Stomach smooth muscle (tissue), 2 donors: ENCODE measurements around the gene MMS19.
"Not testable (repeated sequence)": the region's sequence is repeated elsewhere in the genome, so short reads cannot be mapped to it uniquely, and the experiment has no call there.

Experiments
- H3K27ac ChIP-seq: one replicate; pipeline ENCODE4 v1.7.0; 2013; ENCODE audit warnings: mild to moderate bottlenecking, low read length, inconsistent platforms
- H3K27me3 ChIP-seq, 2 donors: one replicate each; pipeline ENCODE4 v1.7.0; 2013; ENCODE audit warnings: low read length in 2 of 2; ENCODE audit not compliant: insufficient read depth in 2 of 2, control insufficient read depth in 1 of 2
- H3K36me3 ChIP-seq, 2 donors: one replicate each; pipeline ENCODE4 v1.7.0; 2013; ENCODE audit warnings: low read length in 2 of 2; ENCODE audit not compliant: control insufficient read depth in 2 of 2, insufficient read depth in 2 of 2
- H3K4me1 ChIP-seq: one replicate; pipeline ENCODE4 v1.7.0; 2013; ENCODE audit warnings: low read length; ENCODE audit not compliant: control insufficient read depth, insufficient read depth
- H3K4me3 ChIP-seq, 2 donors: one replicate each; pipeline ENCODE4 v1.7.0; 2013; ENCODE audit warnings: low read length in 2 of 2
- H3K9ac ChIP-seq, 2 donors: one replicate each; pipeline ENCODE4 v1.7.0; 2013; ENCODE audit warnings: low read length in 2 of 2, mild to moderate bottlenecking in 1 of 2
- H3K9me3 ChIP-seq, 2 donors: one replicate each; pipeline ENCODE4 v1.7.0; 2013; ENCODE audit warnings: low read length in 2 of 2; ENCODE audit not compliant: control insufficient read depth in 2 of 2
- donor health status: healthy.
- donor health status: Pancreatic carcinoma.

Gene MMS19

DNA sequence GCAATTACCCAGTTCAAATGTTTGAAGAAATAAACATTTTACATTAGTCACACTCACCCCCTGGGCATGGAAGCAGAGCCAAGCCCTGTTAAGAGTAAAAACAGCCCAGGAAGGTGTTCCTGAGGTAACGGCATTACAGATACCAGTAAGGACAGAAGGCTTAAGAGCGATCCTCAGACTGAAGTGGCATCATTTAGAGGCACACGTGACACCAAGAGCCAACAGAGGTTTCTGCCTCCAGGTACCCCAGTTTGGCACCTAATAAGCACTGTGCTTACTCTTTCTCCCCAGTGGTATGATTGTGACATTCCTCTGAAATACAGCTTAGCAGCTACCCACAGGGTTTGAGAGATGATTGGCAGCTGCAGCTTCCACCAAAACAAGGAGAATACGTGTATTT is 17.2 kb downstream of the MMS19 start:
- H3K4me3 ChIP-seq, result no peak overlapping the region
- H3K4me1 ChIP-seq, result peaks cover 7% of the 10 kb centered on the region
- no peaks in the 10 kb centered on the region for H3K27me3 ChIP-seq
- H3K9ac ChIP-seq, result no peak overlapping the region
- peaks cover 39 to 49% of the 10 kb centered on the region in 2 donors for H3K36me3 ChIP-seq
- no peak overlapping the region for H3K27ac ChIP-seq
- H3K9me3 ChIP-seq, result no peaks in the 10 kb centered on the region

DNA sequence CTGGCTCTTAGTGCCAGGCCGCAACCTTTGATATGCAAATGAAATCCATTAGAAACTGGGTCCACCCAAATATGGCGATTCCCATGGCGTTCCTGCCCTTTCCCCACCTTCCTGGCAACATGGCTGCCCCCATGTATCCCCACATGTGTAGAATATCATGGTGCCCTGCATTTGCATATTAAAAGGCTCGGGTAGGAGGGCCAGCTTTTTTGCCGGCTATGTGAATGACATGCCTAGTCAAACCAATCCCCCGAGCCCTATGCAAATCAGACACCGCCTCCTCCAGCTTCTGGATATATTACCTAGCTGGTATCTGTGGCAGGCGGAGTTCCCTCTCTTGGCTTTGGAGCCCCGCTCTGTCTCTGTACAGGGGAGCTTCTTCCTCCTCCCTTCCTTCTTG is 18.3 kb downstream of the MMS19 start:
- H3K4me3 ChIP-seq, result no peak overlapping the region
- peaks cover 46 to 53% of the 10 kb centered on the region in 2 donors for H3K36me3 ChIP-seq
- peaks cover 7% of the 10 kb centered on the region for H3K4me1 ChIP-seq
- H3K9ac ChIP-seq, result no peak overlapping the region
- H3K9me3 ChIP-seq, result no peaks in the 10 kb centered on the region
- no peak overlapping the region for H3K27ac ChIP-seq
- H3K27me3 ChIP-seq, result no peaks in the 10 kb centered on the region

DNA sequence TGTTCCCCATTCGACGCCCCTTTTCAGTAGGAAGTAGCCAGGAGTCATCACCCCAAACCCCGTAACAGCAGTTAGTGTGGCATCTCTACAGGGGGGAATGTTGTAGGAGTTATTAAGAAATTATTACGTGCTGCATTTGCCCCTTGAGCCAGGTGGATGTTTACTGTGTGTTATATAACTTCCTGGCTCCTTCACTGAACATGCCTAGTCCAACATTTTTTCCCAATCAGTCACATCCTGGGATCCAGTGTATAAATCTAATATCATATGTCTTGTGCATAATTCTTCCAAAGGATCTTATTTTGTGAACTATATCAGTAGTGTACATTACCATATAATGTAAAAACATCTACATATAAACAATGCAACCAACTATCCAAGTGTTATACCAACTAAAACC is 18.8 kb downstream of the MMS19 start:
- not testable (repeated sequence) for H3K4me3 ChIP-seq, H3K27ac ChIP-seq, H3K4me1 ChIP-seq, H3K27me3 ChIP-seq, H3K9me3 ChIP-seq, H3K9ac ChIP-seq
- peaks cover 51 to 58% of the 10 kb centered on the region in 2 donors for H3K36me3 ChIP-seq

DNA sequence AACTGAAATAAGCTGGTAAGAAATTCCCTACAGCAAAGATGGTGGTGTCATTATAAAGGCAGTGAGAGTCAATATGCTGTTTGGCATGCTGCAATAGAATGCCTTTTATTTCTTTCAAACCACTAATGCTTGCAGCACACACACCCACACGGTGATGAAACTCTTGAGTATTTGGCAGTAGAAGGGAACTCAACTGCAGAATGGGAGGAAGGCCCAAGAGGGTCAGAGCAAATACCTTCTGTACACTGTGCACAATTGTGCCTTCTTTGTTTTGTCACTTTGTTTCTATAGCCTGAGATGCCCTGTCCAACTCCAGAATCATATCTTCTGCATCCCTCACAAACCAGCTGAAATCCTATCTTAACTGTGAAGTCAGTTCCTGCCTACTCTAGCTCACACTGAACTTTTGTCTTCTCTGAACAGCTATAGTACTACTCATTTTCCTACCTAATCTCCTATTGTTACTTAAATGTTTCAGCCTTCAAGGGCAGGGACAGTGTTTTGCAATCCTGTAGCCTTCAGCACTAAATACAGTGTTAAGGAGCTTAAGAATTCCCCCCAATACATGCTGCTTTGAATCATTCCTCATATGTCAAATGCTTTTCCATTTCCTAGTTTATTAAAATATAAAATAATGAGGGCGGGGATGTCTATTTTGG is 22.2 kb downstream of the MMS19 start:
- H3K4me3 ChIP-seq, result no peak overlapping the region
- H3K36me3 ChIP-seq, result peaks cover 56 to 65% of the 10 kb centered on the region in 2 donors
- H3K27ac ChIP-seq, result no peak overlapping the region

DNA sequence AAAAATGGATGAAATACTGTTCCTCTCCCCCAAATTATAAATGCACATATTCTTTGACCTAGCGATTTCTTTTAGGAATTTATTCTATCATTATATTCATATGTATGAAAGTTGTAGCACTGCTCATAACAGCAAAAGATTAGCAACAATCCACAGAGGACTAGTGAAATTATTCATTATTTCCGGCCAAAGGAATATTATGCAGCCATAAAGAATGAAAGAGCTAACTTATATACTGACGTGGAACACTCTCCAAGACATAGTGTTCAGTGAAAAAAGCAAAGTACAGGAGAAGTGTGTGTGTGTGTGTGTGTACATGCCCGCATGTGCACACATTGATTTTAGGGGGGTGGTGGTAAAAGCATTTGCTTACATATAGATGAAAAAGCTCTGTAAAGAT is 23.3 kb downstream of the MMS19 start:
- no peak overlapping the region for H3K4me3 ChIP-seq
- peaks cover 4% of the 10 kb centered on the region for H3K4me1 ChIP-seq
- no peaks in the 10 kb centered on the region for H3K27me3 ChIP-seq
- no peak overlapping the region for H3K27ac ChIP-seq
- peaks cover 65% of the 10 kb centered on the region in 2 donors for H3K36me3 ChIP-seq
- no peaks in the 10 kb centered on the region for H3K9me3 ChIP-seq
- no peak overlapping the region for H3K9ac ChIP-seq

More for the DNA sequence above, 22.2 kb downstream of the MMS19 start:
- Histone ChIP-seq H3K4me1 (peaks cover 4% of the 10 kb centered on the region), H3K9ac (no peak overlapping the region), H3K27me3 (no peaks in the 10 kb centered on the region), H3K9me3 (no peaks in the 10 kb centered on the region)

DNA sequence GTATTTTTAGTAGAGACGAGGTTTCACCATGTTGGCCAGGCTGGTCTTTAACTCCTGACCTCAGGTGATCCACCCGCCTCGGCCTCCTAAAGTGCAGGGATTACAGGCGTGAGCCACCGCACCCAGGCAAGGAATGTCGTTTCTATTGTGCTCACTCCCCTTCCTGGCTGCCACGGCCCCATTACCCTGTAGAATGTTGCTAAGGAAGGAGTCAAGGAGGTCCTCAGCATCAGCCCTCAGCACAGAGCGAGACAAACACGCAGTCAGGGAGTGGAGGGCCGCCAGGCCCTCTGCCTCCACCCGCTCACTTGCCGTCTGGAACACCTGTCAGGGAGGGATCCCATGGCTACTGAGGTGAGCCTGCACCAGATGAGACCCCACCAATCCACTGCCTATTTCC is 29.4 kb downstream of the MMS19 start:
- H3K4me1 ChIP-seq, H3K27me3 ChIP-seq, H3K9me3 ChIP-seq, H3K27ac ChIP-seq, H3K4me3 ChIP-seq: not testable (repeated sequence)
- Histone ChIP-seq H3K9ac (peak overlapping the region in 1 of 2 donors; percentile 36), H3K36me3 (peaks cover 61 to 75% of the 10 kb centered on the region in 2 donors)

DNA sequence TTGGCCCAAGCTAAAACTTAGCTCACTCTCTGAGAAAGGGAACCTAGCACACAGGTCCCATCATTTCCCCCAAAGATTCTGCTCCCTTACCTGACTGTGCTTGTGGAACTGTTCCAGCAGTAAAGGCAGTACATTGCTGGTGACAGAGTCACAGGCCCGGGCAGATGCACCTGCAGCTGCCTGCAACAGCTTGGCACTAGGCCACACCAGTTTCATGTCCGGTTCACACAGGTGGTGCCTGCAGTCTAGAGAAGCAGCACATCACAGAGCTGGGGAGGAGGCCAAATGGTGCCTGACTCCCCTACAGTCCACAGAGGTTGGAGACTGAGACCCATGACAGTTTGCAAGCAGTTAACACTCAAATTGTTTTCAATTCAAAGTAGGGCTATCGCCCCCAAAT is 30.1 kb downstream of the MMS19 start:
- H3K4me3 ChIP-seq, result no peak overlapping the region
- no peaks in the 10 kb centered on the region for H3K4me1 ChIP-seq
- no peaks in the 10 kb centered on the region for H3K9me3 ChIP-seq
- no peak overlapping the region for H3K9ac ChIP-seq
- peaks cover 56 to 79% of the 10 kb centered on the region in 2 donors for H3K36me3 ChIP-seq
- no peak overlapping the region for H3K27ac ChIP-seq
- no peaks in the 10 kb centered on the region for H3K27me3 ChIP-seq

DNA sequence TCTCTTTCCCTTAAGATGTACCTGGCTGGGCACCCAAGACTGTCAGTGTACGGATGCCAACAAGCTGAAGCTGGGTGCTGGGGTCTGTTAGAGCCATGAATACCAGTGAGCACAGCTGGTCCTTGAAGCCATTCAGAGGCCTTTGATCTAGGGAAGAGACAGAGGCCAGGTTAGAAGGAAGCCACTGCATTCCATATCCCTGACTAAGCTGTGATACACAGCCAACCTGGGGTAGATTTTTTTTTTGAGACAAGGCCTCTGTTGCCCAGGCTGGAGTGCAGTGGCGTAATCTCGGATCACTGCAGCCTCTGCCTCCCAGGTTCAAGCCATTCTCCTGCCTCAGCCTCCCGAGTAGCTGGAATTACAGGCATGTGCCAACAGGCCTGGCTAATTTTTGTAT is 31.5 kb downstream of the MMS19 start:
- Histone ChIP-seq H3K36me3 (peaks cover 64 to 85% of the 10 kb centered on the region in 2 donors), H3K4me1 (no peaks in the 10 kb centered on the region), H3K9ac (no peak overlapping the region), H3K27ac (no peak overlapping the region), H3K9me3 (no peaks in the 10 kb centered on the region), H3K4me3 (no peak overlapping the region), H3K27me3 (no peaks in the 10 kb centered on the region)

- Histone ChIP-seq H3K4me3 (no peak overlapping the region), H3K9ac (no peak overlapping the region), H3K27me3 (no peaks in the 10 kb centered on the region), H3K27ac (peak overlapping the region; percentile 13), H3K9me3 (no peaks in the 10 kb centered on the region), H3K36me3 (peaks cover 69 to 90% of the 10 kb centered on the region in 2 donors), H3K4me1 (peaks cover 4% of the 10 kb centered on the region)
These were observed 32.2 kb downstream of the MMS19 start for GRCh38 chr10:97465982-97466381.

DNA sequence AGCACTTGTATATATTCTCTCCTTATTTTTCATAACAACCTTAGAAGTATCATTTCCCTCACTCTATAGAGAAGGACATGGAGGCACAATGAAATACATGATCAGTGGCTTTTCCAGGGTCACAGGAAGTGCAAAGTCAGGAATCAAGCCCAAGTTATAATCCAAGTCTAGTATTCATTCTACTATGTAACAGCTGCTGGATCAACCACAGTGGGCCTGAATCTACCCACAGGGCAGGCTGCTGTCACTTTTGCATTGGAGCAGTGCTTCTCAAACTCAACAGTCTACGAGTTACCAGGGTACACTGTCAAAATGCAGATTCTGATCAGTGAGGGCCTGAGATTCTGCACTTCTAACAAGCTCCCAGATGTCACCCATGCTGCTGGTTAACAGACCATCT is 34.0 kb downstream of the MMS19 start:
- H3K27me3 ChIP-seq, result no peaks in the 10 kb centered on the region
- no peak overlapping the region for H3K9ac ChIP-seq
- peaks cover 63 to 88% of the 10 kb centered on the region in 2 donors for H3K36me3 ChIP-seq
- H3K4me3 ChIP-seq, result no peak overlapping the region
- H3K4me1 ChIP-seq, result peaks cover 4% of the 10 kb centered on the region
- H3K9me3 ChIP-seq, result no peaks in the 10 kb centered on the region
- no peak overlapping the region for H3K27ac ChIP-seq

DNA sequence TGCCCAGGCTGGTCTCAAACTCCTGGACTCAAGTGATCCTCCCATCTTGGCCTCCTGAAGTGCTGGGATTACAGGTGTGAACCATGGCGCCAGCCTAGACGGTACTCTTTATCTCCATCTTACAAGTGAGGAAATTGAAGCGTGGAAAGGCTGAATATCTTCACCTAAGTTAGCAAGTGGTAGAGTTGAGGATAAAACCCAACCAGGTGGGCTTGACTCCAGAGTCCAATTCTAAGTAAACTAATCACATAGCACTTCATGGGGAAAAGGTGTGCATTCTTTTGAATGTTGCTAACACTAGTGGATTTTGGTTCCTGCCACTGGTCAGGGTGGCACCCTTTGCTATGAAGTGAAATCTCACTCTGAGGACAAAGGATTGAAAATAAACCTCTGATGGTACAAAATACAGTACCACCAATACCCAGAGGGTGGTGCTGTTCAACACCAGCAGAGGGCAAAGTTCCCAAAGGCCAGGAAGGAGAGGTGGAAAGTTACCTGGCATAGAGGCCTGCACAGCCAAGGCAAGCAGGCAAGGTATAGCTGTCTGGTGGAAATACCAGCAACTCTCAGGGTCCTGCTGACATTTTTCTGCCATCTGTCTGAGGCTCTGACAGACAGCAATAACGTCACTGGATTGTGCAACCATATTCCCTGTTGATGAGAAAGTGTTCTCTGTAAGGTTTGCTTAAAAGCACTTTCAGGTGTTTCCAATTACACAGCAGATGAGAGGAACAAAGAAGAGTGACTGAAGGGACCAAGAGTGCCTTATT is 34.7 kb downstream of the MMS19 start:
- Histone ChIP-seq H3K9ac (no peak overlapping the region), H3K9me3 (no peaks in the 10 kb centered on the region), H3K27me3 (no peaks in the 10 kb centered on the region), H3K27ac (no peak overlapping the region), H3K4me3 (no peak overlapping the region), H3K4me1 (peaks cover 4% of the 10 kb centered on the region), H3K36me3 (peaks cover 63 to 88% of the 10 kb centered on the region in 2 donors)
